ENCODE data around the gene CYP2A7. TPM values are rescaled to one million over a fixed set of nuclear protein-coding genes. Genes with fewer than 3 reads are reported as not detected.
A peak's percentile ranks its signal among the peaks of the same experiment; 100 is the strongest.
"Not testable (repeated sequence)": the region's sequence is repeated elsewhere in the genome, so short reads cannot be mapped to it uniquely, and the experiment has no call there.

Gene CYP2A7
- total RNA-seq, 1 donor from 2014 or later, result not detected

GRCh38 chr19:40827386-40828247, 54.4 kb downstream of the CYP2A7 start:
- H3K4me1 Mint-ChIP-seq (ENCODE audit: unreplicated experiment), result peaks cover 12% of the 10 kb centered on the region
- H3K27me3 Mint-ChIP-seq (ENCODE audit: unreplicated experiment), result peaks cover 9% of the 10 kb centered on the region
- no peak for DNase-seq (ENCODE audit: low spot score)
- no peak for TF ChIP-seq CTCF (IDR thresholded peaks at IDR 0.05; ENCODE audit: unreplicated experiment)
- no peaks in the 10 kb centered on the region for H3K9me3 Mint-ChIP-seq (ENCODE audit: unreplicated experiment)
- peaks cover 10% of the 10 kb centered on the region for H3K36me3 Mint-ChIP-seq (ENCODE audit: low read depth, unreplicated experiment)
- peak overlapping the region; percentile 8 for H3K4me3 Mint-ChIP-seq (ENCODE audit: unreplicated experiment)
- H3K27ac Mint-ChIP-seq (ENCODE audit: unreplicated experiment), result no peak overlapping the region

GRCh38 chr19:40826699-40827385, 55.2 kb downstream of the CYP2A7 start:
- DNase-seq (ENCODE audit: low spot score); H3K9me3 Mint-ChIP-seq (ENCODE audit: unreplicated experiment); H3K27me3 Mint-ChIP-seq (ENCODE audit: unreplicated experiment): not testable (repeated sequence)
- Mint-ChIP-seq H3K36me3 (ENCODE audit: low read depth, unreplicated experiment) (peaks cover 10% of the 10 kb centered on the region), H3K4me1 (ENCODE audit: unreplicated experiment) (peaks cover 19% of the 10 kb centered on the region), H3K27ac (ENCODE audit: unreplicated experiment) (peak overlapping the region; percentile 8), H3K4me3 (ENCODE audit: unreplicated experiment) (peak overlapping the region; percentile 8)

- not testable (repeated sequence) for DNase-seq (ENCODE audit: low spot score); H3K9me3 Mint-ChIP-seq (ENCODE audit: unreplicated experiment); H3K27me3 Mint-ChIP-seq (ENCODE audit: unreplicated experiment); H3K27ac Mint-ChIP-seq (ENCODE audit: unreplicated experiment); H3K4me3 Mint-ChIP-seq (ENCODE audit: unreplicated experiment)
- Mint-ChIP-seq H3K4me1 (ENCODE audit: unreplicated experiment) (peaks cover 19% of the 10 kb centered on the region), H3K36me3 (ENCODE audit: low read depth, unreplicated experiment) (peaks cover 10% of the 10 kb centered on the region)
Measured at GRCh38 chr19:40826312-40826698, 55.7 kb downstream of the CYP2A7 start.

GRCh38 chr19:40825460-40826095, 56.5 kb downstream of the CYP2A7 start:
- Mint-ChIP-seq H3K36me3 (ENCODE audit: low read depth, unreplicated experiment) (peaks cover 10% of the 10 kb centered on the region), H3K4me1 (ENCODE audit: unreplicated experiment) (peaks cover 19% of the 10 kb centered on the region)
- H3K4me3 Mint-ChIP-seq (ENCODE audit: unreplicated experiment); H3K27me3 Mint-ChIP-seq (ENCODE audit: unreplicated experiment); DNase-seq (ENCODE audit: low spot score); H3K27ac Mint-ChIP-seq (ENCODE audit: unreplicated experiment); H3K9me3 Mint-ChIP-seq (ENCODE audit: unreplicated experiment): not testable (repeated sequence)

Other genes starting within 250 kb of the CYP2A7 start
- gene NUMBL, start 191.6 kb downstream of the CYP2A7 start, total RNA-seq (ENCODE audit: unreplicated experiment), result 10.0 TPM
- 26.4 TPM for gene COQ8B, start 165.3 kb downstream of the CYP2A7 start, total RNA-seq (ENCODE audit: unreplicated experiment)
- gene ITPKC, start 165.1 kb downstream of the CYP2A7 start, total RNA-seq (ENCODE audit: unreplicated experiment), result 12.1 TPM
- 24.6 TPM for gene ACTMAP, start 131.8 kb downstream of the CYP2A7 start, total RNA-seq (ENCODE audit: unreplicated experiment)
- gene SNRPA, start 131.0 kb downstream of the CYP2A7 start, total RNA-seq (ENCODE audit: unreplicated experiment), result 101 TPM
- not detected for gene MIA, start 106.7 kb downstream of the CYP2A7 start, total RNA-seq (ENCODE audit: unreplicated experiment)
- gene RAB4B, start 104.0 kb downstream of the CYP2A7 start, total RNA-seq (ENCODE audit: unreplicated experiment), result 29.2 TPM
- gene EGLN2, start 83.0 kb downstream of the CYP2A7 start, total RNA-seq (ENCODE audit: unreplicated experiment), result 146 TPM
- gene CYP2A6, start 31.8 kb downstream of the CYP2A7 start, total RNA-seq (ENCODE audit: unreplicated experiment), result not detected
- gene CYP2B6, start 109.1 kb upstream of the CYP2A7 start, total RNA-seq (ENCODE audit: unreplicated experiment), result not detected
- gene CYP2A13, start 206.2 kb upstream of the CYP2A7 start, total RNA-seq (ENCODE audit: unreplicated experiment), result not detected
- not detected for gene CYP2F1, start 232.2 kb upstream of the CYP2A7 start, total RNA-seq (ENCODE audit: unreplicated experiment)

Data from endothelial cell (in vitro differentiated cells).